ENCODE measurements around the gene HCN4. TPM values are rescaled to one million over a fixed set of nuclear protein-coding genes. Genes with fewer than 3 reads are reported as not detected.

HCN4 gene
- total RNA-seq, 4 donors from 2014 or later = 0.14 TPM; not detected in 3

- no peaks in the 10 kb centered on the region for H3K27me3 ChIP-seq
- no peaks in the 10 kb centered on the region for H3K4me1 ChIP-seq
- no peaks in the 10 kb centered on the region for H3K9me3 ChIP-seq
- no peak overlapping the region for H3K4me3 ChIP-seq
- in situ Hi-C loops (cut with MboI; ENCODE audit: low pct_ligation_motif_present in 1 of 4, low pct_unique_long_range_greater_than_20kb in 1 of 4, low sequenced_read_pairs in 3 of 4) = no loop called here
- no peak for DNase-seq
- TF ChIP-seq POLR2A (IDR thresholded peaks at IDR 0.05) (no peak), CTCF (IDR thresholded peaks at IDR 0.05) (no peak), POLR2AphosphoS5 (IDR thresholded peaks at IDR 0.05) (no peak), EP300 (IDR thresholded peaks at IDR 0.05; ENCODE audit: low read depth) (no peak)
- no peaks in the 10 kb centered on the region for H3K36me3 ChIP-seq
- WGBS, 2 donors (ENCODE audit: low coverage in 1 of 2) = 69 to 88% methylated on average over 2 of the region's 2 CpGs
- intact Hi-C loops (cut with DNase I; ENCODE audit: low total_unique reads) = no loop called here
- no peak overlapping the region for H3K27ac ChIP-seq
Observed at GRCh38 chr15:73333001-73333400, 35.8 kb downstream of the HCN4 start.

- DNase-seq = no peak
- Histone ChIP-seq H3K4me1 (no peaks in the 10 kb centered on the region), H3K9me3 (no peaks in the 10 kb centered on the region), H3K4me3 (no peak overlapping the region), H3K27me3 (no peaks in the 10 kb centered on the region), H3K27ac (no peak overlapping the region), H3K36me3 (no peaks in the 10 kb centered on the region)
- intact Hi-C loops (cut with DNase I; ENCODE audit: low total_unique reads) = no loop called here
- in situ Hi-C loops (cut with MboI; ENCODE audit: low pct_ligation_motif_present in 1 of 4, low pct_unique_long_range_greater_than_20kb in 1 of 4, low sequenced_read_pairs in 3 of 4) = no loop called here
- no peak for TF ChIP-seq CTCF (IDR thresholded peaks at IDR 0.05)
- no peak for TF ChIP-seq POLR2A (IDR thresholded peaks at IDR 0.05)
- TF ChIP-seq EP300 (IDR thresholded peaks at IDR 0.05; ENCODE audit: low read depth) = no peak
- no peak for TF ChIP-seq POLR2AphosphoS5 (IDR thresholded peaks at IDR 0.05)
- WGBS, 2 donors (ENCODE audit: low coverage in 1 of 2) = 86 to 100% methylated on average over 2 to 17 of the region's 19 CpGs
Observed at GRCh38 chr15:73331991-73332925, 36.5 kb downstream of the HCN4 start.

- DNase-seq = no peak
- whole genome bisulfite sequencing, 2 donors (ENCODE audit: low coverage in 1 of 2) = 89 to 94% methylated on average over 3 to 5 of the region's 5 CpGs
- Histone ChIP-seq H3K36me3 (no peaks in the 10 kb centered on the region), H3K4me1 (no peaks in the 10 kb centered on the region), H3K9me3 (no peaks in the 10 kb centered on the region), H3K4me3 (no peak overlapping the region), H3K27me3 (no peaks in the 10 kb centered on the region), H3K27ac (no peak overlapping the region)
- intact Hi-C loops (cut with DNase I; ENCODE audit: low total_unique reads) (no loop called here), in situ Hi-C loops (cut with MboI; ENCODE audit: low pct_ligation_motif_present in 1 of 4, low pct_unique_long_range_greater_than_20kb in 1 of 4, low sequenced_read_pairs in 3 of 4) (no loop called here)
- no peak for TF ChIP-seq POLR2A (IDR thresholded peaks at IDR 0.05)
Observed at GRCh38 chr15:73331501-73331900, 37.3 kb downstream of the HCN4 start.

GRCh38 chr15:73330206-73331051 lies 38.3 kb downstream of the HCN4 start:
- in situ Hi-C loops (cut with MboI; ENCODE audit: low pct_ligation_motif_present in 1 of 4, low pct_unique_long_range_greater_than_20kb in 1 of 4, low sequenced_read_pairs in 3 of 4) = no loop called here

More at GRCh38 chr15:73330206-73331051, 38.3 kb downstream of the HCN4 start:
- intact Hi-C loops (cut with DNase I; ENCODE audit: low total_unique reads) = no loop called here
- Histone ChIP-seq H3K36me3 (no peaks in the 10 kb centered on the region), H3K27me3 (no peaks in the 10 kb centered on the region), H3K27ac (no peak overlapping the region), H3K4me1 (no peaks in the 10 kb centered on the region), H3K9me3 (no peaks in the 10 kb centered on the region), H3K4me3 (no peak overlapping the region)
- TF ChIP-seq CTCF (IDR thresholded peaks at IDR 0.05) = no peak
- TF ChIP-seq POLR2AphosphoS5 (IDR thresholded peaks at IDR 0.05) = no peak
- no peak for TF ChIP-seq POLR2A (IDR thresholded peaks at IDR 0.05)
- no peak for TF ChIP-seq EP300 (IDR thresholded peaks at IDR 0.05; ENCODE audit: low read depth)
- WGBS, 2 donors (ENCODE audit: low coverage in 1 of 2) = 85% methylated on average over 15 of the region's 15 CpGs; no CpG with 5 or more reads in 1 of the 2 donors
- DNase-seq = no peak
